GM12878 (cell line): Measurements from ENCODE around the gene CRTC2. TPM values are rescaled to one million over a fixed set of nuclear protein-coding genes. Genes with fewer than 3 reads are reported as not detected.
A peak's percentile ranks its signal among the peaks of the same experiment; 100 is the strongest.

ENCODE experiments used
- BCL11A ChIP-seq: IDR thresholded peaks from 2 replicates; pipeline ENCODE4 v1.6.1; 2011; ENCODE audit warnings: low read depth, low read length
- BRCA1 ChIP-seq: IDR thresholded peaks from 2 replicates; pipeline ENCODE4 v1.6.1; 2011; ENCODE audit warnings: low read depth, low read length, improper control_type of control experiment
- CHD1 ChIP-seq: IDR thresholded peaks from 2 replicates; pipeline ENCODE4 v1.6.1; 2012; ENCODE audit warnings: low read depth, low read length, improper control_type of control experiment
- HDAC6 ChIP-seq: fragments of 200-600 bp; sonication (generic); IDR thresholded peaks from one replicate; pipeline ENCODE4 v1.8.0; 2017; ENCODE audit warnings: antibody characterized with exemption; ENCODE audit not compliant: unreplicated experiment
- NFXL1 ChIP-seq: fragments of 450-650 bp; IDR thresholded peaks from 2 replicates; pipeline ENCODE4 v1.6.1; 2017; ENCODE audit warnings: antibody characterized with exemption, mild to moderate bottlenecking, borderline replicate concordance
- RELA ChIP-seq: fragments of 450-650 bp; IDR thresholded peaks from 2 replicates; pipeline ENCODE4 v1.8.0; 2014; ENCODE audit warnings: borderline replicate concordance; ENCODE audit not compliant: partially characterized antibody
- SRF ChIP-seq, 2 experiments: IDR thresholded peaks; 2 replicates each; pipeline ENCODE4 v1.6.1; 2011; ENCODE audit warnings: low read depth in 2 of 2, low read length in 2 of 2, mild to moderate bottlenecking in 1 of 2, moderate library complexity in 1 of 2
- ZNF274 ChIP-seq: IDR thresholded peaks from one replicate; pipeline ENCODE4 v1.8.0; 2011; ENCODE audit not compliant: insufficient read length, insufficient read depth
- polyA plus RNA-seq, 11 experiments: library from polyadenylated mRNA; depleted of rRNA in 4 of 11; unstranded in 6 of 11; stranded (reverse) in 5 of 11; fragments of >200 nt; fragmentation: Nextera tagmentation in 4 of 11; fragmentation: Illumina TruSeq in 1 of 11; extraction: Ambion mirVana in 4 of 11; extraction: Trizol in 1 of 11; gene quantifications; 1 replicate in 1 of 11; 2 replicates in 10 of 11; pipeline versions ENCODE4 v1.2.1 to v1.2.3, GENCODE V29; 2011 to 2016; ENCODE audit warnings: inconsistent platforms in 2 of 11, missing spikeins in 2 of 11, low read depth in 1 of 11
- total RNA-seq, 4 experiments: library from RNA; depleted of rRNA in 3 of 4; stranded (reverse); fragments of >200 nt in 3 of 4; fragmentation: Illumina TruSeq in 1 of 4; extraction: Trizol in 1 of 4; gene quantifications; 2 replicates each; pipeline versions ENCODE4 v1.2.1 to v1.2.3, GENCODE V29; 2013 to 2021
- TF ChIP-seq, protein P1 (sequence below): fragments of 450-650 bp; IDR thresholded peaks from 2 replicates; pipeline ENCODE4 v1.6.1; 2014; ENCODE audit warnings: mild to moderate bottlenecking
- TF ChIP-seq, protein P2 (sequence below): IDR thresholded peaks from 2 replicates; pipeline ENCODE4 v1.6.1; 2011; ENCODE audit warnings: borderline replicate concordance, low read depth, mild to moderate bottlenecking, moderate library complexity, low read length; ENCODE audit not compliant: insufficient read depth, poor library complexity, severe bottlenecking

Gene CRTC2
- total and polyA plus RNA-seq, 10 of the 15 experiments (the other 5 are each of a cell fraction or from before 2014, with no cell fraction given): 5.1 to 57.9 (median 32.7) TPM

DNA sequence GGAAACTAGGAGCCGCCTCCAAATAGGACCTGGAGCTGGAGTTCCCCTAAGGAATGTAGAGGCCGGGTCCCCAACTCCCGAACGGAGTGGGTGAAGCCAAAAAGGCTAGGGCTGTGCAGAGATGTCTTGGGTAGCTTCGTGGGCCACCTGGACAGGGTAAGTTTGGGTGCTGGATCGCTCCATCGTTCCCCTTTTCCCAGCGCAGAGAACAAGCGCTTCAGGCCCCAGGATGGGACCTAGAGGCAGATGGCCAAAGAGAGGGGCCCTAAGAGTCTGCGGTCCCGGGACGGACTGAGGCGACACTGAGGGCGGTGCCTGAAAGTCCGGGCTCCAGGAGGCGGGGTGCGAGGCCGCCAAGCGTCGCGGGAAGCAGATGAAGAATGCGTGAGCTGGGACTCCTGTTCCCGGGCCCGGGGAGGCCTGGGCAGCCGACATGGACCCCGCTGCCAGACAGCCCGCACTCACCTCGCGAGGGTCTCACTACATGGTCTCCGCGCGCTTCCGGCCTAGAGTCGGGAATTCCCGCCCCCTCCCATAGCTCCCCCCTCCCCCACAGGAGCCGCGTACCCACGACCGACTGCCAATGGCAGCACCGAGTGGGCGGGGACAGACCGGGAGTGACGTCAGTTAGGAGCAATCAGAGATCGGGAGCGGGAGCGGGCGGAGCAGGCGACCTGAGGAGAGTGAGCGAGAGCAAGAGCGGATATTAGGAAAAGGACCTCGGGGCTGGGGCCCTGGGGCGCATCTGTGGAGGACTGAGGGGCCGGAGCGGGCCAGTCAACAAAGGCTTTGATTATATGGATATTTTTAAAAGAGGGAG, 4.8 kb upstream of the CRTC2 start, which contains the start of gene SLC39A1 (continued):
- TF ChIP-seq HDAC6 (no peak), BCL11A (no peak), BRCA1 (peak; percentile 45; the same call in 1 of the 2 replicates), RELA (peak; percentile 10), ZNF274 (no peak), SRF (IDR thresholded peaks at IDR 0.05; ENCODE audit: low read depth in 2 of 2, low read length in 2 of 2) (no peak), NFXL1 (no peak), CHD1 (no peak)
- TF ChIP-seq, protein P1, sequence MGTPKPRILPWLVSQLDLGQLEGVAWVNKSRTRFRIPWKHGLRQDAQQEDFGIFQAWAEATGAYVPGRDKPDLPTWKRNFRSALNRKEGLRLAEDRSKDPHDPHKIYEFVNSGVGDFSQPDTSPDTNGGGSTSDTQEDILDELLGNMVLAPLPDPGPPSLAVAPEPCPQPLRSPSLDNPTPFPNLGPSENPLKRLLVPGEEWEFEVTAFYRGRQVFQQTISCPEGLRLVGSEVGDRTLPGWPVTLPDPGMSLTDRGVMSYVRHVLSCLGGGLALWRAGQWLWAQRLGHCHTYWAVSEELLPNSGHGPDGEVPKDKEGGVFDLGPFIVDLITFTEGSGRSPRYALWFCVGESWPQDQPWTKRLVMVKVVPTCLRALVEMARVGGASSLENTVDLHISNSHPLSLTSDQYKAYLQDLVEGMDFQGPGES: no peak
- TF ChIP-seq, protein P2, sequence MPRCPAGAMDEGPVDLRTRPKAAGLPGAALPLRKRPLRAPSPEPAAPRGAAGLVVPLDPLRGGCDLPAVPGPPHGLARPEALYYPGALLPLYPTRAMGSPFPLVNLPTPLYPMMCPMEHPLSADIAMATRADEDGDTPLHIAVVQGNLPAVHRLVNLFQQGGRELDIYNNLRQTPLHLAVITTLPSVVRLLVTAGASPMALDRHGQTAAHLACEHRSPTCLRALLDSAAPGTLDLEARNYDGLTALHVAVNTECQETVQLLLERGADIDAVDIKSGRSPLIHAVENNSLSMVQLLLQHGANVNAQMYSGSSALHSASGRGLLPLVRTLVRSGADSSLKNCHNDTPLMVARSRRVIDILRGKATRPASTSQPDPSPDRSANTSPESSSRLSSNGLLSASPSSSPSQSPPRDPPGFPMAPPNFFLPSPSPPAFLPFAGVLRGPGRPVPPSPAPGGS: no peak
